Fibroblast of lung (primary cell): ENCODE results near the gene TEK.

Experiments
- EZH2 ChIP-seq: IDR thresholded peaks from 2 replicates; pipeline ENCODE4 v1.5.1; 2012; ENCODE audit warnings: low read length, control low read depth, mild to moderate bottlenecking; ENCODE audit errors: missing control alignments
- TF ChIP-seq, protein P1 (sequence below), 2 donors: IDR thresholded peaks in 1 of 2; conservative IDR thresholded peaks in 1 of 2; 1 replicate in 1 of 2; 2 replicates in 1 of 2; pipeline ENCODE4 v1.5.1; 2011 to 2012; ENCODE audit warnings: low read length in 2 of 2, control low read depth in 1 of 2, inconsistent platforms in 1 of 2, low read depth in 1 of 2, mild to moderate bottlenecking in 1 of 2

DNA sequence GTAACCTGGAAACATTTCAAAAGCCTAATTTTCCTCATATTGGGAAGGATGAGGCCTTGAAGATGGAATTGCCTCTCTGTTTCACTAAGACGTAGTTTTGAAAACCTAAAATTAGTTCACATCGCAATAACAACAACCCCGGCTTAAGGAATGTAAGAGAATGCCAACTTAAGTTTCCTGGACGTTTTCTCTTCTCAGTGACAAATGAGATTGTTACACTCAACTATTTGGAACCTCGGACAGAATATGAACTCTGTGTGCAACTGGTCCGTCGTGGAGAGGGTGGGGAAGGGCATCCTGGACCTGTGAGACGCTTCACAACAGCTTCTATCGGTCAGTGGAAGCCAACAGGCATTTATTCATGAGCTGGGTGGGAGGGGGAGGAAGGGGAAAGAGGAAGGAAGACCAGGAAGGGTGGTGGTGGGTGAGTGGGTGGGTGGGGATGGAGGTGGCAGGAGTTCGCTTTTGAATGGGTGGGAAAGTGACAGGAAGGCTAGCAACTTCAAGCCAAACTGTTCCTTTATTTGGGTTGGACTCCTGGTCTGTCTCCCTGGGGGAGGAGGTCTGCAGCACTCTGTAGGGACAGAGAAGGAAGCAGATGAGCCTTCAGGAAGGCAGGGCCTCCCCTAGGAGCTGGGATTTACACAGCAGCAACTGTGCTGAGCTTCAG lies 83.4 kb downstream of the TEK start:
- TF ChIP-seq, protein P1, sequence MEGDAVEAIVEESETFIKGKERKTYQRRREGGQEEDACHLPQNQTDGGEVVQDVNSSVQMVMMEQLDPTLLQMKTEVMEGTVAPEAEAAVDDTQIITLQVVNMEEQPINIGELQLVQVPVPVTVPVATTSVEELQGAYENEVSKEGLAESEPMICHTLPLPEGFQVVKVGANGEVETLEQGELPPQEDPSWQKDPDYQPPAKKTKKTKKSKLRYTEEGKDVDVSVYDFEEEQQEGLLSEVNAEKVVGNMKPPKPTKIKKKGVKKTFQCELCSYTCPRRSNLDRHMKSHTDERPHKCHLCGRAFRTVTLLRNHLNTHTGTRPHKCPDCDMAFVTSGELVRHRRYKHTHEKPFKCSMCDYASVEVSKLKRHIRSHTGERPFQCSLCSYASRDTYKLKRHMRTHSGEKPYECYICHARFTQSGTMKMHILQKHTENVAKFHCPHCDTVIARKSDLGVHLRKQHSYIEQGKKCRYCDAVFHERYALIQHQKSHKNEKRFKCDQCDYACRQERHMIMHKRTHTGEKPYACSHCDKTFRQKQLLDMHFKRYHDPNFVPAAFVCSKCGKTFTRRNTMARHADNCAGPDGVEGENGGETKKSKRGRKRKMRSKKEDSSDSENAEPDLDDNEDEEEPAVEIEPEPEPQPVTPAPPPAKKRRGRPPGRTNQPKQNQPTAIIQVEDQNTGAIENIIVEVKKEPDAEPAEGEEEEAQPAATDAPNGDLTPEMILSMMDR (conservative IDR thresholded peaks at IDR 0.05 in 1 of 2, IDR thresholded peaks at IDR 0.05 in 1 of 2; ENCODE audit: low read depth in 1 of 2, low read length in 2 of 2): no peak
- TF ChIP-seq EZH2: no peak
